Colonic mucosa (tissue), 4 donors: ENCODE data around the gene RANBP17. TPM values are rescaled to one million over a fixed set of nuclear protein-coding genes. Genes with fewer than 3 reads are reported as not detected.

Source experiments
- DNase-seq: peaks from one replicate; pipeline ENCODE4 v3.0.0-alpha.2; 2020
- H3K27ac ChIP-seq: fragments of 200-600 bp; one replicate; pipeline ENCODE4 v1.8.0; 2021
- H3K27me3 ChIP-seq: fragments of 200-600 bp; one replicate; pipeline ENCODE4 v1.8.0; 2021
- H3K36me3 ChIP-seq: fragments of 200-600 bp; one replicate; pipeline ENCODE4 v1.8.0; 2021
- H3K4me1 ChIP-seq: fragments of 200-600 bp; one replicate; pipeline ENCODE4 v1.8.0; 2021; ENCODE audit warnings: mild to moderate bottlenecking
- H3K4me3 ChIP-seq: fragments of 200-600 bp; one replicate; pipeline ENCODE4 v1.8.0; 2021
- H3K9ac ChIP-seq, 2 donors: one replicate each; pipeline ENCODE4 v1.7.0; 2013; ENCODE audit warnings: control low read depth in 2 of 2, low read depth in 2 of 2, low read length in 2 of 2
- H3K9me3 ChIP-seq: fragments of 200-600 bp; one replicate; pipeline ENCODE4 v1.8.0; 2021
- CTCF ChIP-seq: fragments of 200-600 bp; IDR thresholded peaks from one replicate; pipeline ENCODE4 v1.8.0; 2022; ENCODE audit warnings: antibody characterized with exemption, mild to moderate bottlenecking
- intact Hi-C: fragments of 100-400 bp; cut with DNase I; formaldehyde crosslinking; loops from one replicate; pipeline ENCODE4 v1.14.1; 2022
- total RNA-seq, 2 donors: library from RNA; stranded (reverse); fragmentation: NEBNext Ultra II Directional in 1 of 2; extraction: Animal tissue kit (Norgen Biotek cat#: 25700) in 1 of 2; gene quantifications; one replicate each; pipeline ENCODE4 v1.2.1, GENCODE V29; 2021
- donor health status: healthy.
- donor health status: DM: no; HTN: no; CAD: no.
- donor health status: DM: no; HTN: no; CAD: no.

RANBP17 gene
- total RNA-seq, 2 donors from 2014 or later = 7.9 to 9.4 TPM

- Histone ChIP-seq H3K4me3 (no peak overlapping the region), H3K4me1 (no peaks in the 10 kb centered on the region), H3K9me3 (no peaks in the 10 kb centered on the region), H3K27me3 (no peaks in the 10 kb centered on the region), H3K36me3 (no peaks in the 10 kb centered on the region), H3K9ac (no peak overlapping the region), H3K27ac (no peak overlapping the region)
- no peak for DNase-seq
- no peak for TF ChIP-seq CTCF
- intact Hi-C loops = no loop called here
Measured at GRCh38 chr5:170844651-170845050, 17.2 kb upstream of the RANBP17 start.

- intact Hi-C loops = no loop called here
- Histone ChIP-seq H3K4me3 (no peak overlapping the region), H3K36me3 (no peaks in the 10 kb centered on the region), H3K27me3 (no peaks in the 10 kb centered on the region), H3K4me1 (no peaks in the 10 kb centered on the region), H3K9me3 (no peaks in the 10 kb centered on the region), H3K9ac (no peak overlapping the region), H3K27ac (no peak overlapping the region)
- no peak for DNase-seq
- TF ChIP-seq CTCF = no peak
Measured at GRCh38 chr5:170846416-170846815, 15.4 kb upstream of the RANBP17 start.

GRCh38 chr5:170846846-170847245 is 15.0 kb upstream of the RANBP17 start:
- Histone ChIP-seq H3K27ac (no peak overlapping the region), H3K36me3 (no peaks in the 10 kb centered on the region), H3K4me1 (no peaks in the 10 kb centered on the region), H3K27me3 (no peaks in the 10 kb centered on the region), H3K4me3 (no peak overlapping the region), H3K9ac (no peak overlapping the region), H3K9me3 (no peaks in the 10 kb centered on the region)
- intact Hi-C loops = no loop called here
- TF ChIP-seq CTCF = no peak
- no peak for DNase-seq

GRCh38 chr5:170848033-170848432 is 13.8 kb upstream of the RANBP17 start:
- Histone ChIP-seq H3K27me3 (no peaks in the 10 kb centered on the region), H3K36me3 (no peaks in the 10 kb centered on the region), H3K4me1 (no peaks in the 10 kb centered on the region), H3K4me3 (no peak overlapping the region), H3K27ac (no peak overlapping the region), H3K9me3 (no peaks in the 10 kb centered on the region), H3K9ac (no peak overlapping the region)
- intact Hi-C loops = no loop called here
- DNase-seq = no peak
- TF ChIP-seq CTCF = no peak

GRCh38 chr5:170849374-170849773 is 12.4 kb upstream of the RANBP17 start:
- H3K36me3 ChIP-seq = no peaks in the 10 kb centered on the region
- TF ChIP-seq CTCF = no peak
- intact Hi-C loops = no loop called here
- no peak for DNase-seq
- no peak overlapping the region for H3K4me3 ChIP-seq
- H3K9me3 ChIP-seq = no peaks in the 10 kb centered on the region
- H3K27ac ChIP-seq = no peak overlapping the region
- H3K4me1 ChIP-seq = no peaks in the 10 kb centered on the region
- H3K9ac ChIP-seq = no peak overlapping the region
- H3K27me3 ChIP-seq = no peaks in the 10 kb centered on the region

GRCh38 chr5:170854566-170854965 is 7.3 kb upstream of the RANBP17 start:
- H3K4me3 ChIP-seq = no peak overlapping the region
- intact Hi-C loops = no loop called here
- DNase-seq = no peak
- no peaks in the 10 kb centered on the region for H3K27me3 ChIP-seq
- H3K27ac ChIP-seq = no peak overlapping the region
- no peak for TF ChIP-seq CTCF
- no peaks in the 10 kb centered on the region for H3K9me3 ChIP-seq
- H3K9ac ChIP-seq = no peak overlapping the region
- H3K4me1 ChIP-seq = no peaks in the 10 kb centered on the region
- no peaks in the 10 kb centered on the region for H3K36me3 ChIP-seq
